ENCODE data around the gene CHRM2. TPM values are rescaled to one million over a fixed set of nuclear protein-coding genes. Genes with fewer than 3 reads are reported as not detected.

CHRM2 gene
- total RNA-seq, 4 donors from 2014 or later, result 6.6 to 29.5 (median 10.7) TPM

DNA sequence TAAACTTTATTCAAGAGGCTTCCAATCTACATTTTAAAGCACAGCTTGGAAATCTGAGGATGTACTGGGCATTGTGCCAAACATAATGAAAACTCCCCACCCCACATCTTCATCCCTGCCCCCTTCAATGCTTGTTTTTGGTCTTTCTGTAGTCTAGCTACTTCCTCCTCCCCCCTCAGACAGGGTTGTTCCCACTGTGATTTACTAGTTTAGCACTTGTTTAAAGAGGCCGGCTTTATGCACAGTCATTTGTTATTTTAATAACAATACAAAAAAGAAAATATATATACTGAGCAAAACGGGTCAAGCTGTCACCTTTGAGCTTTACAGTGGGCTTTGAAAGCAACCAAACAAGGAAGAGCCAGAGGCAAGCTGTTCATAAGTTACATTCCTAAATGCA lies 132.6 kb downstream of the CHRM2 start:
- TF ChIP-seq EP300 (IDR thresholded peaks at IDR 0.05; ENCODE audit: low read depth) (no peak), POLR2A (IDR thresholded peaks at IDR 0.05) (no peak), POLR2AphosphoS5 (IDR thresholded peaks at IDR 0.05) (no peak)
- TF ChIP-seq, protein P1, sequence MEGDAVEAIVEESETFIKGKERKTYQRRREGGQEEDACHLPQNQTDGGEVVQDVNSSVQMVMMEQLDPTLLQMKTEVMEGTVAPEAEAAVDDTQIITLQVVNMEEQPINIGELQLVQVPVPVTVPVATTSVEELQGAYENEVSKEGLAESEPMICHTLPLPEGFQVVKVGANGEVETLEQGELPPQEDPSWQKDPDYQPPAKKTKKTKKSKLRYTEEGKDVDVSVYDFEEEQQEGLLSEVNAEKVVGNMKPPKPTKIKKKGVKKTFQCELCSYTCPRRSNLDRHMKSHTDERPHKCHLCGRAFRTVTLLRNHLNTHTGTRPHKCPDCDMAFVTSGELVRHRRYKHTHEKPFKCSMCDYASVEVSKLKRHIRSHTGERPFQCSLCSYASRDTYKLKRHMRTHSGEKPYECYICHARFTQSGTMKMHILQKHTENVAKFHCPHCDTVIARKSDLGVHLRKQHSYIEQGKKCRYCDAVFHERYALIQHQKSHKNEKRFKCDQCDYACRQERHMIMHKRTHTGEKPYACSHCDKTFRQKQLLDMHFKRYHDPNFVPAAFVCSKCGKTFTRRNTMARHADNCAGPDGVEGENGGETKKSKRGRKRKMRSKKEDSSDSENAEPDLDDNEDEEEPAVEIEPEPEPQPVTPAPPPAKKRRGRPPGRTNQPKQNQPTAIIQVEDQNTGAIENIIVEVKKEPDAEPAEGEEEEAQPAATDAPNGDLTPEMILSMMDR (IDR thresholded peaks at IDR 0.05), result no peak
- peak overlapping the region in 3 of 4 donors; percentile 8 to 60 (median 34) for H3K27ac ChIP-seq
- in situ Hi-C loops (cut with MboI; ENCODE audit: low pct_ligation_motif_present in 1 of 4, low pct_unique_long_range_greater_than_20kb in 1 of 4, low sequenced_read_pairs in 3 of 4), result no loop called here

GRCh38 chr7:137001478-137001877 lies 133.0 kb downstream of the CHRM2 start:
- peaks cover 0 to 8% (median 0%) of the 10 kb centered on the region in 4 donors for H3K4me1 ChIP-seq

More for the DNA sequence above, 132.6 kb downstream of the CHRM2 start:
- Histone ChIP-seq H3K4me1 (peaks cover 0 to 6% (median 0%) of the 10 kb centered on the region in 4 donors), H3K27me3 (no peaks in the 10 kb centered on the region), H3K36me3 (no peaks in the 10 kb centered on the region), H3K4me3 (no peak overlapping the region), H3K9me3 (no peaks in the 10 kb centered on the region)
- intact Hi-C loops (cut with DNase I; ENCODE audit: low total_unique reads), result no loop called here
- no peak for DNase-seq
- WGBS, 2 donors (ENCODE audit: low coverage in 1 of 2), result 14 to 31% methylated on average over 2 of the region's 2 CpGs

GRCh38 chr7:137003086-137003485 lies 134.6 kb downstream of the CHRM2 start:
- WGBS, 2 donors (ENCODE audit: low coverage in 1 of 2), result 72 to 75% methylated on average over 2 of the region's 2 CpGs
- Histone ChIP-seq H3K4me1 (peaks cover 0 to 13% (median 2%) of the 10 kb centered on the region in 4 donors), H3K4me3 (no peak overlapping the region), H3K27me3 (no peaks in the 10 kb centered on the region), H3K9me3 (no peaks in the 10 kb centered on the region), H3K36me3 (no peaks in the 10 kb centered on the region), H3K27ac (peak overlapping the region in 2 of 4 donors; percentile 21)
- no peak for TF ChIP-seq POLR2AphosphoS5 (IDR thresholded peaks at IDR 0.05)
- TF ChIP-seq, protein P1 (IDR thresholded peaks at IDR 0.05), result no peak
- no peak for TF ChIP-seq POLR2A (IDR thresholded peaks at IDR 0.05)
- TF ChIP-seq EP300 (IDR thresholded peaks at IDR 0.05; ENCODE audit: low read depth), result no peak
- intact Hi-C loops (cut with DNase I; ENCODE audit: low total_unique reads) (no loop called here), in situ Hi-C loops (cut with MboI; ENCODE audit: low pct_ligation_motif_present in 1 of 4, low pct_unique_long_range_greater_than_20kb in 1 of 4, low sequenced_read_pairs in 3 of 4) (no loop called here)
- no peak for DNase-seq

More at GRCh38 chr7:137001478-137001877, 133.0 kb downstream of the CHRM2 start:
- in situ Hi-C loops (cut with MboI; ENCODE audit: low pct_ligation_motif_present in 1 of 4, low pct_unique_long_range_greater_than_20kb in 1 of 4, low sequenced_read_pairs in 3 of 4), result no loop called here
- H3K36me3 ChIP-seq, result no peaks in the 10 kb centered on the region
- 43 to 46% methylated on average over 1 to 3 of the region's 3 CpGs for WGBS, 2 donors (ENCODE audit: low coverage in 1 of 2)
- no peaks in the 10 kb centered on the region for H3K9me3 ChIP-seq
- peak overlapping the region in 3 of 4 donors; percentile 8 to 60 (median 34) for H3K27ac ChIP-seq
- no peak for DNase-seq
- no peak for TF ChIP-seq POLR2A (IDR thresholded peaks at IDR 0.05)
- no peak for TF ChIP-seq EP300 (IDR thresholded peaks at IDR 0.05; ENCODE audit: low read depth)
- TF ChIP-seq POLR2AphosphoS5 (IDR thresholded peaks at IDR 0.05), result no peak
- TF ChIP-seq, protein P1 (IDR thresholded peaks at IDR 0.05), result no peak
- H3K4me3 ChIP-seq, result no peak overlapping the region
- intact Hi-C loops (cut with DNase I; ENCODE audit: low total_unique reads), result no loop called here
- H3K27me3 ChIP-seq, result no peaks in the 10 kb centered on the region

- peak overlapping the region in 1 of 4 donors; percentile 0 for H3K27ac ChIP-seq
- in situ Hi-C loops (cut with MboI; ENCODE audit: low pct_ligation_motif_present in 1 of 4, low pct_unique_long_range_greater_than_20kb in 1 of 4, low sequenced_read_pairs in 3 of 4) (no loop called here), intact Hi-C loops (cut with DNase I; ENCODE audit: low total_unique reads) (no loop called here)
- WGBS, 2 donors (ENCODE audit: low coverage in 1 of 2), result 79 to 81% methylated on average over 2 of the region's 2 CpGs
- H3K4me3 ChIP-seq, result no peak overlapping the region
- no peaks in the 10 kb centered on the region for H3K27me3 ChIP-seq
- peaks cover 0 to 13% (median 2%) of the 10 kb centered on the region in 4 donors for H3K4me1 ChIP-seq
- no peak for TF ChIP-seq POLR2A (IDR thresholded peaks at IDR 0.05)
- TF ChIP-seq, protein P1 (IDR thresholded peaks at IDR 0.05), result no peak
- no peak for TF ChIP-seq EP300 (IDR thresholded peaks at IDR 0.05; ENCODE audit: low read depth)
- no peak for TF ChIP-seq POLR2AphosphoS5 (IDR thresholded peaks at IDR 0.05)
- no peaks in the 10 kb centered on the region for H3K36me3 ChIP-seq
- H3K9me3 ChIP-seq, result no peaks in the 10 kb centered on the region
- no peak for DNase-seq
Observed at GRCh38 chr7:137003566-137003965, 135.1 kb downstream of the CHRM2 start.
